Esophagus muscularis mucosa (tissue), 2 donors: Measurements from ENCODE around the gene PALM2AKAP2.

ENCODE experiments used
- POLR2A ChIP-seq: fragments of 450-650 bp; IDR thresholded peaks from one replicate; pipeline ENCODE4 v1.6.1; 2017; ENCODE audit warnings: antibody characterized with exemption, moderate library complexity, mild to moderate bottlenecking, low read depth
- POLR2AphosphoS5 ChIP-seq, 2 donors: sonication (generic); formaldehyde crosslinking; IDR thresholded peaks; one replicate each; pipeline ENCODE4 v1.6.1; 2017; ENCODE audit warnings: antibody characterized with exemption in 2 of 2

DNA sequence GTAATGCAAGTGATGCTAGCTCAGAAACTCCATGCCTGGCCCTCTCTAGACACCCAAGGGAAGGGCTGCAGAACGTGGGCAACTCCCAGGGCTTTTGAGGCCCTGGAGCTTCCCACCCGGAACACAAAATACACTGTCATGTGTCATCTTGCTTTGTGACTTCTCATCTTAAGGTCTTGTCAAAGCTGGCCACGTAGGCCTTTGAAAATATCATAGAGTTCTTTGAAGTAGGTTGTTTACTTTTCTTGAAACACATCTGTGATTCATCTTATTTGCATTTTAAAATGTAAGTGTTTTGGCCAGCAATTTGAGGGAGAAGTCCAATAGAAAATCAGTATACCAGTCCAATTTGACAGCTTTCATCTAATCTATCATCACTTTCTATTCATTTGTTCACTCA is 40.2 kb upstream of the PALM2AKAP2 start:
- TF ChIP-seq POLR2AphosphoS5 (IDR thresholded peaks at IDR 0.05) (no peak), POLR2A (no peak)
